MM.1S (cell line): ENCODE data around the gene COL12A1.

ENCODE experiments used
- DNase-seq: peaks from one replicate; pipeline ENCODE4 v3.0.0-alpha.2; 2015
- H2AFZ ChIP-seq: fragments of 300-600 bp; sonication (generic); 2 replicates; pipeline ENCODE4 v1.6.0; 2016; ENCODE audit warnings: antibody characterized with exemption, low read length
- H3F3A ChIP-seq: fragments of 300-600 bp; sonication (generic); 2 replicates; pipeline ENCODE4 v1.6.1; 2016; ENCODE audit warnings: mild to moderate bottlenecking, antibody characterized with exemption, low read length, moderate library complexity, mixed read lengths; ENCODE audit not compliant: insufficient read depth
- H3K27ac ChIP-seq: fragments of 300-600 bp; sonication (generic); 2 replicates; pipeline ENCODE4 v1.5.1; 2016; ENCODE audit warnings: mild to moderate bottlenecking, low read length
- H3K27me3 ChIP-seq: fragments of 300-600 bp; sonication (generic); replicated peaks from 2 replicates; pipeline ENCODE4 v1.6.0; 2016; ENCODE audit warnings: low read length; ENCODE audit not compliant: insufficient read depth
- H3K36me3 ChIP-seq: fragments of 300-600 bp; sonication (generic); replicated peaks from 2 replicates; pipeline ENCODE4 v1.6.1; 2016; ENCODE audit warnings: mild to moderate bottlenecking, low read length, mixed read lengths; ENCODE audit not compliant: insufficient read depth
- H3K4me1 ChIP-seq: fragments of 300-600 bp; sonication (generic); 2 replicates; pipeline ENCODE4 v1.6.1; 2016; ENCODE audit warnings: low read length, mixed read lengths
- H3K4me2 ChIP-seq: fragments of 300-600 bp; sonication (generic); 2 replicates; pipeline ENCODE4 v1.6.0; 2016; ENCODE audit warnings: low read depth, low read length
- H3K4me3 ChIP-seq: fragments of 300-600 bp; sonication (generic); 2 replicates; pipeline ENCODE4 v1.5.1; 2016; ENCODE audit warnings: low read length, mixed read lengths
- H3K79me2 ChIP-seq: fragments of 300-600 bp; sonication (generic); 2 replicates; pipeline ENCODE4 v1.6.1; 2016; ENCODE audit warnings: mixed run types, low read length, mixed read lengths
- H3K9ac ChIP-seq: fragments of 300-600 bp; sonication (generic); 2 replicates; pipeline ENCODE4 v1.6.1; 2016; ENCODE audit warnings: low read length, mixed read lengths
- H3K9me2 ChIP-seq: fragments of 300-600 bp; sonication (generic); replicated peaks from 2 replicates; pipeline ENCODE4 v1.6.1; 2016; ENCODE audit warnings: mild to moderate bottlenecking, low read length, mixed read lengths; ENCODE audit not compliant: insufficient read depth
- H3K9me3 ChIP-seq: fragments of 300-600 bp; sonication (generic); replicated peaks from 2 replicates; pipeline ENCODE4 v1.6.1; 2016; ENCODE audit warnings: mild to moderate bottlenecking, low read length, mixed read lengths; ENCODE audit not compliant: insufficient read depth
- H4K20me1 ChIP-seq: fragments of 300-600 bp; sonication (generic); 2 replicates; pipeline ENCODE4 v1.6.1; 2016; ENCODE audit warnings: mild to moderate bottlenecking, low read length, moderate library complexity, mixed read lengths; ENCODE audit not compliant: insufficient read depth
- EZH2 ChIP-seq: fragments of 300-600 bp; sonication (generic); optimal IDR thresholded peaks from 2 replicates; pipeline ENCODE3; 2017; ENCODE audit warnings: low read depth, mild to moderate bottlenecking, antibody characterized with exemption, low read length, mixed read lengths
- EZH2phosphoT487 ChIP-seq: fragments of 300-600 bp; sonication (generic); IDR thresholded peaks from 2 replicates; pipeline ENCODE4 v1.6.1; 2018; ENCODE audit warnings: antibody characterized with exemption, low read length
- TF ChIP-seq, protein P1 (sequence below): fragments of 300-600 bp; sonication (generic); IDR thresholded peaks from 2 replicates; pipeline ENCODE4 v1.5.1; 2016; ENCODE audit warnings: antibody characterized with exemption, low read length, mixed read lengths

COL12A1 gene

DNA sequence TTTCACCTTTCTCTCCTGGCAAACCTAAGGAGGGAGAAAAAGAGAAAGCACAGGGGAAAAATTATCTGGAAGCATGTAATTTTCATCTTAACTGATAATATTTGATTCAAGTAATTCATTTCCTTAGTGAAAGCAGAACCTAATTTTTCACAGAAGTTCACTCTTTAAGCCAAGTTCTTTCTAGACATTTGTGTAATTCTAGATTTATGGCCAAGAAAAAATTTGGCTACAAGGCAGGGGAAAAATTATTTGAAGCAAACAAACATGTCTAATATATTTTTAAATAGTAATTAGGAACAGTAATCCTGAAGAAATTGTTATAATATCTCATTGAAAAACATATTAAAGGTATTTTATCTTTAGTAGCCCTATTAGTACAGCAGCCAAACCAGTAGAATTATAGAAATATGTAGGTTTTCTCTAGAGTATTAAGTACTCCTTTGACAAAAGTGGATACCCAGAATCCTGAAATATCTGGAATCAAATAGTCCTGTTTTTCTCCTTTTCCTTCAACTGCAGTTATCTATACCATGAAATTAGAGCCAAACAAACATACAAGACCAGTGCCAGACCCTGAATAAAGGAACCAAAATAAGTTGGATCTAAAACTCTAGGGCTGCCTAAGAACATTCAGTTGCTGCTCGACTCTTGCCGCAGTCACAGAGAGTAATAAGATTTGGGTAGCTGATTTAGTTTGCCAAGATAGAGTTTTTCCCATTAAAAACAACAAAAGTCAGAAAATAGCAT is 116.5 kb downstream of the COL12A1 start:
- TF ChIP-seq, protein P1, sequence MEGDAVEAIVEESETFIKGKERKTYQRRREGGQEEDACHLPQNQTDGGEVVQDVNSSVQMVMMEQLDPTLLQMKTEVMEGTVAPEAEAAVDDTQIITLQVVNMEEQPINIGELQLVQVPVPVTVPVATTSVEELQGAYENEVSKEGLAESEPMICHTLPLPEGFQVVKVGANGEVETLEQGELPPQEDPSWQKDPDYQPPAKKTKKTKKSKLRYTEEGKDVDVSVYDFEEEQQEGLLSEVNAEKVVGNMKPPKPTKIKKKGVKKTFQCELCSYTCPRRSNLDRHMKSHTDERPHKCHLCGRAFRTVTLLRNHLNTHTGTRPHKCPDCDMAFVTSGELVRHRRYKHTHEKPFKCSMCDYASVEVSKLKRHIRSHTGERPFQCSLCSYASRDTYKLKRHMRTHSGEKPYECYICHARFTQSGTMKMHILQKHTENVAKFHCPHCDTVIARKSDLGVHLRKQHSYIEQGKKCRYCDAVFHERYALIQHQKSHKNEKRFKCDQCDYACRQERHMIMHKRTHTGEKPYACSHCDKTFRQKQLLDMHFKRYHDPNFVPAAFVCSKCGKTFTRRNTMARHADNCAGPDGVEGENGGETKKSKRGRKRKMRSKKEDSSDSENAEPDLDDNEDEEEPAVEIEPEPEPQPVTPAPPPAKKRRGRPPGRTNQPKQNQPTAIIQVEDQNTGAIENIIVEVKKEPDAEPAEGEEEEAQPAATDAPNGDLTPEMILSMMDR = no peak
- TF ChIP-seq EZH2 (no peak), EZH2phosphoT487 (no peak)
- no peaks in the 10 kb centered on the region for H3K4me1 ChIP-seq
- no peaks in the 10 kb centered on the region for H3K79me2 ChIP-seq
- H3K4me2 ChIP-seq = no peak overlapping the region
- no peaks in the 10 kb centered on the region for H3K36me3 ChIP-seq
- no peaks in the 10 kb centered on the region for H3K27me3 ChIP-seq
- no peaks in the 10 kb centered on the region for H4K20me1 ChIP-seq
- no peak for DNase-seq
- H3K27ac ChIP-seq = no peak overlapping the region
- H3K9me3 ChIP-seq = no peaks in the 10 kb centered on the region
- H3K9ac ChIP-seq = no peak overlapping the region
- no peaks in the 10 kb centered on the region for H3F3A ChIP-seq
- no peak overlapping the region for H3K4me3 ChIP-seq
- no peak overlapping the region for H2AFZ ChIP-seq
- H3K9me2 ChIP-seq = no peaks in the 10 kb centered on the region

DNA sequence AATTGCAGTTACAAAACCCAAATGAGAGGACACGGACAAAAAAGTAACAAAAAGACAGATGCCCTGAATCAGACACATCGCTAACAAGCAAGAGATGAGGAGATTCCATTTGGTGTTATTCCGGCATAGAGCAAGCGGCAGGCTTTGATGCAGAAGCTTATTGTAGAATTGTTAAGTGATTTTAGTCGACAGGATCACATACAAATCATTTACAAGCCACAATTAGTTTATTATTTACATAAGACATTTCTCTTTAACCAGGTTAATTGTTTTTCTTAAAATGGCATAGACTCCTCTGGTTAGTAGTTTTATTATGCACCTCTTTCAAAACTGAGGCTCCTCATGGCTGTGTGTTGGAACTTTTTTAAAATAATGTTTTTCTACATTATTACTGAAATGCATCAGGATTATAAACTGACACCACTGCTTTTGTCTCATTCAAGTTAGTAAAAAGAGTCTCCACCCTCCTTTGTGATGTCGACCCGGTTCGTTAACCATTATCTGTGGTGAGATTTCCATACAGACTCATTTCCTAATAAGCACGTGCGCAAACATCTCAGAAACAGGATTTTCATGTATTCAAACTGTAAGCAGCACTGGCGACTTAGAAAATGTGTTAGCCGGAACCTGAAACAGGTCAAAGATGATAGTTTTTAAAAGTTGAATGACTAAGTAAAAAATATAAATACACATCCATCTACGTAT is 119.8 kb downstream of the COL12A1 start:
- no peak for TF ChIP-seq EZH2
- TF ChIP-seq, protein P1 = no peak
- TF ChIP-seq EZH2phosphoT487 = no peak
- H4K20me1 ChIP-seq = no peaks in the 10 kb centered on the region
- no peaks in the 10 kb centered on the region for H3K4me1 ChIP-seq
- no peak overlapping the region for H2AFZ ChIP-seq
- H3K79me2 ChIP-seq = no peaks in the 10 kb centered on the region
- no peaks in the 10 kb centered on the region for H3K9me2 ChIP-seq
- no peak overlapping the region for H3K27ac ChIP-seq
- no peaks in the 10 kb centered on the region for H3K36me3 ChIP-seq
- H3K4me3 ChIP-seq = no peak overlapping the region
- no peak overlapping the region for H3K4me2 ChIP-seq
- no peaks in the 10 kb centered on the region for H3K9me3 ChIP-seq
- H3K27me3 ChIP-seq = no peaks in the 10 kb centered on the region
- DNase-seq = no peak
- H3F3A ChIP-seq = no peaks in the 10 kb centered on the region
- no peak overlapping the region for H3K9ac ChIP-seq

DNA sequence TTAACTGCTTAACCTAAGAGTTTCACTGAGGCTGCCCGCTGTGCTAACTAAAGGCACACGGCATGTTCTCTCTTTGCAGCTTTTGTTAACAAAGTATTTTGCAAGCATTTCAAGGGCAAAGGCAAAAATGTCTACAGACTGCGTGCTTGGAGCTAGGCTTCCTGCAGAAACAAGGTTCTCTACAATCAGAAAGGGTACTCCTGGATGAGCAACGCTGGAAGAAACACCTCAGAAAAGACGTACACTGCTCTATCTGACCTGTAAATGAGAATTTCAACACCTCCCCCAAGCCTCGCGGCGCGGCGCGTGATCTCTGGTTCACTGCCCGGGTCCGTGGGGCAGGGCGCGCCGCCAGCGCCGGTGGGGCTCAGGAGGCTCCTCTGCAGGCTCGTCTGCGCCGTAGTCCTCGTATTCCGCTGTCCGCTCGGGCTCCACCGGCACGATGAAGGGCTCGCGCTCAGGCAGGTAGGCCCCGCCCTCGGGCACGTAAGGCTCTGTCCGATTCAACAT is 120.9 kb downstream of the COL12A1 start:
- Histone ChIP-seq H3K9ac (no peak overlapping the region), H2AFZ (no peak overlapping the region), H3K4me2 (no peak overlapping the region), H3K4me1 (no peaks in the 10 kb centered on the region), H3K36me3 (no peaks in the 10 kb centered on the region), H3K4me3 (no peak overlapping the region), H3K9me2 (no peaks in the 10 kb centered on the region), H3K79me2 (no peaks in the 10 kb centered on the region), H3F3A (no peaks in the 10 kb centered on the region), H4K20me1 (no peaks in the 10 kb centered on the region), H3K9me3 (no peaks in the 10 kb centered on the region), H3K27ac (no peak overlapping the region), H3K27me3 (no peaks in the 10 kb centered on the region)
- no peak for DNase-seq
- no peak for TF ChIP-seq EZH2
- TF ChIP-seq, protein P1 = no peak
- no peak for TF ChIP-seq EZH2phosphoT487
